Body of pancreas (tissue), 4 donors: ENCODE measurements around the gene EXOC7.

Experiments
- CTCF ChIP-seq, 7 experiments: fragments of 450-650 bp in 4 of 7; fragments of 200-600 bp in 3 of 7; sonication (generic) in 3 of 7; IDR thresholded peaks; one replicate each; pipeline ENCODE4 v1.5.1; 2016 to 2019; ENCODE audit warnings: antibody characterized with exemption in 7 of 7
- POLR2A ChIP-seq, 3 donors: fragments of 450-650 bp; IDR thresholded peaks; one replicate each; pipeline ENCODE4 v1.6.1; 2016; ENCODE audit warnings: antibody characterized with exemption in 3 of 3, mild to moderate bottlenecking in 2 of 3

GRCh38 chr17:76033139-76033538 is 70.4 kb downstream of the EXOC7 start:
- TF ChIP-seq CTCF (IDR thresholded peaks at IDR 0.05) (no peak), POLR2A (IDR thresholded peaks at IDR 0.05) (no peak)
